Stimulated activated naive CD4-positive, alpha-beta T cell treated with Interleukin-2 at 50 U/mL for 16 hours (primary cell): Measurements from ENCODE around the gene SOX4.

Experiments used
- DNase-seq: peaks from one replicate; lab custom pipeline; 2025; lab: John Stamatoyannopoulos, UW

Gene SOX4

GRCh38 chr6:21594416-21595281 is 1.1 kb downstream of the SOX4 start:
- DNase-seq, result peak; percentile 22

GRCh38 chr6:21595285-21596144 is 2.0 kb downstream of the SOX4 start:
- no peak for DNase-seq

GRCh38 chr6:21596145-21596948 is 2.8 kb downstream of the SOX4 start:
- no peak for DNase-seq

- DNase-seq, result no peak
These were observed 3.6 kb downstream of the SOX4 start for GRCh38 chr6:21596949-21597682.

- DNase-seq, result no peak
These were observed 4.5 kb downstream of the SOX4 start for GRCh38 chr6:21597801-21598673.

- DNase-seq, result no peak
These were observed 5.1 kb downstream of the SOX4 start for GRCh38 chr6:21598674-21599023.

- DNase-seq, result no peak
These were observed 5.6 kb downstream of the SOX4 start for GRCh38 chr6:21599051-21599696.

GRCh38 chr6:21601339-21601923 is 7.9 kb downstream of the SOX4 start:
- no peak for DNase-seq

- no peak for DNase-seq
These were observed 8.4 kb downstream of the SOX4 start for GRCh38 chr6:21601932-21602390.

- DNase-seq, result no peak
These were observed 9.8 kb downstream of the SOX4 start for GRCh38 chr6:21603082-21603952.

- no peak for DNase-seq
These were observed 10.5 kb downstream of the SOX4 start for GRCh38 chr6:21604081-21604480.

GRCh38 chr6:21605166-21605565 is 11.6 kb downstream of the SOX4 start:
- no peak for DNase-seq

GRCh38 chr6:21608601-21609000 is 15.1 kb downstream of the SOX4 start:
- DNase-seq, result no peak

GRCh38 chr6:21609881-21610329 is 16.4 kb downstream of the SOX4 start:
- DNase-seq, result no peak

- no peak for DNase-seq
These were observed 16.8 kb downstream of the SOX4 start for GRCh38 chr6:21610341-21610740.

- no peak for DNase-seq
These were observed 17.9 kb downstream of the SOX4 start for GRCh38 chr6:21611485-21611884.

- no peak for DNase-seq
These were observed 18.7 kb downstream of the SOX4 start for GRCh38 chr6:21612067-21612745.

- no peak for DNase-seq
These were observed 20.3 kb downstream of the SOX4 start for GRCh38 chr6:21613809-21614208.
